Mesendoderm (in vitro differentiated cells): ENCODE data around the gene ENKD1.

ENCODE experiments used
- DNase-seq: peaks from one replicate; pipeline ENCODE4 v3.0.0; 2013
- H2AK5ac ChIP-seq: 2 replicates; pipeline ENCODE4 v1.6.1; 2013; ENCODE audit warnings: low read length, inconsistent platforms
- H2BK120ac ChIP-seq: 2 replicates; pipeline ENCODE4 v1.6.1; 2013; ENCODE audit warnings: low read depth, mild to moderate bottlenecking, low read length, moderate library complexity, mixed read lengths
- H2BK15ac ChIP-seq: replicated peaks from 2 replicates; pipeline ENCODE4 v1.6.1; 2013; ENCODE audit warnings: low read depth, mild to moderate bottlenecking, moderate library complexity
- H2BK5ac ChIP-seq: 2 replicates; pipeline ENCODE4 v1.6.1; 2013; ENCODE audit warnings: low read length, inconsistent platforms
- H3K18ac ChIP-seq: 2 replicates; pipeline ENCODE4 v1.6.1; 2013; ENCODE audit warnings: mild to moderate bottlenecking, low read length, mixed read lengths
- H3K23ac ChIP-seq: one replicate; pipeline ENCODE4 v1.6.1; 2013; ENCODE audit warnings: low read length
- H3K27ac ChIP-seq: 2 replicates; pipeline ENCODE4 v1.5.1; 2013; ENCODE audit warnings: low read depth, mild to moderate bottlenecking, inconsistent platforms, low read length, moderate library complexity
- H3K27me3 ChIP-seq: 2 replicates; pipeline ENCODE4 v1.6.1; 2013; ENCODE audit warnings: low read length, control low read depth, mild to moderate bottlenecking, inconsistent platforms; ENCODE audit not compliant: insufficient read depth, poor library complexity
- H3K36me3 ChIP-seq: 2 replicates; pipeline ENCODE4 v1.6.1; 2013; ENCODE audit warnings: low read length, inconsistent platforms; ENCODE audit not compliant: control insufficient read depth, insufficient read depth
- H3K4ac ChIP-seq: one replicate; pipeline ENCODE4 v1.6.1; 2013; ENCODE audit warnings: low read depth, mild to moderate bottlenecking, low read length, moderate library complexity
- H3K4me1 ChIP-seq: 2 replicates; pipeline ENCODE4 v1.6.1; 2013; ENCODE audit warnings: low read depth, low read length, inconsistent platforms; ENCODE audit not compliant: control insufficient read depth
- H3K4me2 ChIP-seq: 2 replicates; pipeline ENCODE4 v1.6.1; 2013; ENCODE audit warnings: low read length
- H3K4me3 ChIP-seq: 2 replicates; pipeline ENCODE4 v1.5.1; 2013; ENCODE audit warnings: mild to moderate bottlenecking, low read length
- H3K56ac ChIP-seq: one replicate; pipeline ENCODE4 v1.6.1; 2013; ENCODE audit warnings: low read length
- H3K79me1 ChIP-seq: 2 replicates; pipeline ENCODE4 v1.6.1; 2013; ENCODE audit warnings: low read length, inconsistent platforms
- H3K79me2 ChIP-seq: 2 replicates; pipeline ENCODE4 v1.6.1; 2013; ENCODE audit warnings: mild to moderate bottlenecking, low read length; ENCODE audit not compliant: control insufficient read depth, insufficient read depth
- H3K9ac ChIP-seq: 2 replicates; pipeline ENCODE4 v1.6.1; 2013; ENCODE audit warnings: low read length, inconsistent platforms
- H4K5ac ChIP-seq: one replicate; pipeline ENCODE4 v1.6.1; 2013; ENCODE audit warnings: low read length
- H4K8ac ChIP-seq: one replicate; pipeline ENCODE4 v1.6.1; 2013; ENCODE audit warnings: low read depth, mild to moderate bottlenecking, control low read depth, low read length, moderate library complexity
- whole genome bisulfite sequencing: extraction: QIAGEN DNeasy Blood & Tissue Kit; methylation state at CpG from one replicate; pipeline ENCODE4 v1.1.7; 2013; ENCODE audit warnings: low lambda C conversion rate, missing lambda C conversion rate; ENCODE audit not compliant: insufficient coverage; ENCODE audit errors: extremely low coverage; 5-methylcytosine and 5-hydroxymethylcytosine counted together

ENKD1 gene

DNA sequence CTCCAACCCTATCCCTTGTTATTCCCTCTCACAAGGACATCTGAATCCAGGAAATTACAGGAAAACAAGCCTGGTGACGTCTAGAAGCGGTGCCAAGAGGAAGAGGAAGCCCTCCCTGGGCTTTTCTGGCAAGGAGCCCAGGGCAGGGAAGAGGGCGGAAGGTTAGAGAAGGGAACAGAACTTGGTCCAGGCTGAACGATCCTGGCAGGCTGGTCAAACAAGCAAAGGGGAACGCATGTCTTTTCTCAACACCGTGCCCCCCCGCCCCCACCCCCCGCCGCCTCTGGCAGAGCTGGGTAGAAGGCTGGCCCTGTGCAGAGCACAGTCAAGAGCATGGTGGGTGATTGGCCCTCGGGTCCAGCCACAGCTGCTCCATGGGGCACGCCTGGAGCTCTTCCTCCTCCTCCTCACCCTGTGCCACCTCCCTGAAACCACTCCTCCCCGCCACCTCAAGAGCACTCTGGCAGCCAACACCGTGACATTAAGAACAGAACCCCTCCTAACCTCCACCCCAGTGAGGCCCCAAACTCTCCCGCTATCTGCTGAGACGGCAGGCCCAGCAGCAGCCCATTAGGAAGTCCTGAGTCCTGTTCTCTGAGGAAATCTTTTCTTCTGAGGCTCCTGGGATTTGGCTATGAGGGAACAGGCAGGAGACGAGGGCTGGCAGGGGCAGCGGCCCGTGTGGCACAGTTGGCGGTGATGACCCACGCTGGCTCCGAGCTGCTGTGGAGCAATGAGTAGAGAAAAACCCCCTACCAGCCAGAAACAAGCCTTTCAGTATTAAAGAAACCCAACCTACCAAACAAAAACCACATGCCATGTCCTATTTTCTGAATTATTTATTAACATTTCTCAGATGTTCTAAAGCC, 7.4 kb upstream of the ENKD1 start:
- Histone ChIP-seq H3K4me1 (no peaks in the 10 kb centered on the region), H3K27ac (no peak overlapping the region), H3K23ac (no peak overlapping the region), H3K18ac (no peak overlapping the region), H3K4ac (no peak overlapping the region), H3K27me3 (no peaks in the 10 kb centered on the region), H4K5ac (no peak overlapping the region), H3K4me3 (no peak overlapping the region), H3K9ac (no peak overlapping the region), H3K56ac (no peak overlapping the region), H2AK5ac (no peak overlapping the region), H4K8ac (no peak overlapping the region), H2BK5ac (no peak overlapping the region), H3K4me2 (no peak overlapping the region), H3K36me3 (no peaks in the 10 kb centered on the region), H2BK120ac (no peak overlapping the region), H3K79me1 (no peaks in the 10 kb centered on the region), H3K79me2 (no peaks in the 10 kb centered on the region), H2BK15ac (no peak overlapping the region)
- WGBS = no CpG with 5 or more reads among the region's 21 CpGs
- no peak for DNase-seq

DNA sequence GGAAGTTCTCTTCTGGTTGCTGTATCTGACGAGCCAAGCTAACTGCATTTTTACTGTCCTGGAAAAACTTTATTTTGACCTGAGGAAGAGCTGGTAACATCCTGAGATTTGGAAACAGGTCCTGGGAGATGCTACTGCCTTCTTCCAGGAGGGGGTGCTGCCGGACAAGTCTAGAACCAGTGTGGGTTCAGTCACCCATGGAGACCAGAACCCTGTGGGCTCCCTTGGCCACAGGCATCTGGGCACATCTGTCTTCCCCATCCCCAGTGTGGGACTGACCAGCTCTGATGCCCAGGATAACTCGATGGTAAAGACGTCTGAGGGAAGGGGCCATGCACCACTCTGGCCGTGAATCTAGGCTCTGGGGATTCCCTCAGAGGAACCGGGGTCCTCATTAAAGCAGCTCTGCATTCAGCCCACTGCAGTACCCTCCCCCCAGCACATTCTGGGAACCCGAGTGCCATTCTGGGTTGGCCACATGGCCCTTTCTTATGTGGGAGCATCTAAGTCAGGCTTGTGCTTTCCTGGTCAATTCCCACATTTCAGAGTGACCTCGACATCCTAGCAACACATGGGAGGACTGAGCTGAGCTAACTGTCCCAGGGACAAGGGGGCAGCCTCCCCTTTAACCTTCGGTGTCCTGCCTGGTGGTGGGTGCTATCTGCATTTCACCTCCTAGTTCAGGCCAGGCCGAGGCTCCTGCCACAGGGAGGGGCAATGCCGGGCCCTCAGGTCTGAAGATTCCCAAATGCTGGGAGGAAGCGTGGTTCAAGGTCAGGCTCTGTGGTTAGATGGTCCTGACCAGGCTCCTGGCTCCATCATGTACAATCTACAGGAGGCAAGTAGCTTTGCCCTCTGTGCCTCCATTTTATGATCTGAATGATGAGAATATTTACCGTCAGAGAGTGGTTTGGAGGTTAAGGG, 6.5 kb upstream of the ENKD1 start:
- Histone ChIP-seq H3K4me1 (no peaks in the 10 kb centered on the region), H3K18ac (no peak overlapping the region), H3K56ac (no peak overlapping the region), H2BK5ac (no peak overlapping the region), H4K5ac (no peak overlapping the region), H3K23ac (no peak overlapping the region), H3K79me2 (no peaks in the 10 kb centered on the region), H3K9ac (no peak overlapping the region), H3K27ac (no peak overlapping the region), H3K4ac (no peak overlapping the region), H3K4me2 (no peak overlapping the region), H3K27me3 (no peaks in the 10 kb centered on the region), H3K36me3 (no peaks in the 10 kb centered on the region), H3K79me1 (no peaks in the 10 kb centered on the region), H2BK120ac (no peak overlapping the region), H4K8ac (no peak overlapping the region), H2BK15ac (no peak overlapping the region), H2AK5ac (no peak overlapping the region), H3K4me3 (no peak overlapping the region)
- WGBS = no CpG with 5 or more reads among the region's 13 CpGs
- peak; percentile 76 for DNase-seq

DNA sequence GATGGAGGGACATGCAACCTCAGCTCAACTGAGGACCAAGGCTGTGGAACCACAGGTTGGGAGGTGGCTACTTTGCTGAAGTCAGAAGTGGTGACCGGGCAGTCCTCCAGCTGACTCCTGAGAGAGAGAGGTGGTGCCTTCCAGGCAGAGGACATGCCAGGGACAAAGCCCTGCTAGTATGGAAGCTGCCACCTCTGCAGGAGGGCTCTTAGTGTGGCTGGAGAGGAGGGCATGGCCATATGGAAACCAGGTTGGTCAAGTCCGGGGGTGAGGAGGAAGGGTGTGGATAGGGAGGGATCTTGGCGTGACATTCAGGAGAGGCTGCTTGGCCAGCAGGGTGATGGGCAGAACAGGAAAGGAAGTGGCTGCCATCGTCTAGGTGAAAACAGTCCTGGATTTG, 5.8 kb upstream of the ENKD1 start:
- no peak overlapping the region for H2BK120ac ChIP-seq
- H3K4me2 ChIP-seq = no peak overlapping the region
- H3K4me1 ChIP-seq = no peaks in the 10 kb centered on the region
- no peak for DNase-seq
- no peak overlapping the region for H3K18ac ChIP-seq
- H3K36me3 ChIP-seq = no peaks in the 10 kb centered on the region
- H3K23ac ChIP-seq = no peak overlapping the region
- no peak overlapping the region for H3K4me3 ChIP-seq
- H2BK15ac ChIP-seq = no peak overlapping the region
- no peak overlapping the region for H2AK5ac ChIP-seq
- H3K4ac ChIP-seq = no peak overlapping the region
- H4K5ac ChIP-seq = no peak overlapping the region
- no peak overlapping the region for H2BK5ac ChIP-seq
- no peak overlapping the region for H4K8ac ChIP-seq
- no peaks in the 10 kb centered on the region for H3K27me3 ChIP-seq
- no peaks in the 10 kb centered on the region for H3K79me2 ChIP-seq
- H3K56ac ChIP-seq = no peak overlapping the region
- WGBS = no CpG with 5 or more reads among the region's 4 CpGs
- no peak overlapping the region for H3K27ac ChIP-seq
- H3K79me1 ChIP-seq = no peaks in the 10 kb centered on the region
- H3K9ac ChIP-seq = no peak overlapping the region

DNA sequence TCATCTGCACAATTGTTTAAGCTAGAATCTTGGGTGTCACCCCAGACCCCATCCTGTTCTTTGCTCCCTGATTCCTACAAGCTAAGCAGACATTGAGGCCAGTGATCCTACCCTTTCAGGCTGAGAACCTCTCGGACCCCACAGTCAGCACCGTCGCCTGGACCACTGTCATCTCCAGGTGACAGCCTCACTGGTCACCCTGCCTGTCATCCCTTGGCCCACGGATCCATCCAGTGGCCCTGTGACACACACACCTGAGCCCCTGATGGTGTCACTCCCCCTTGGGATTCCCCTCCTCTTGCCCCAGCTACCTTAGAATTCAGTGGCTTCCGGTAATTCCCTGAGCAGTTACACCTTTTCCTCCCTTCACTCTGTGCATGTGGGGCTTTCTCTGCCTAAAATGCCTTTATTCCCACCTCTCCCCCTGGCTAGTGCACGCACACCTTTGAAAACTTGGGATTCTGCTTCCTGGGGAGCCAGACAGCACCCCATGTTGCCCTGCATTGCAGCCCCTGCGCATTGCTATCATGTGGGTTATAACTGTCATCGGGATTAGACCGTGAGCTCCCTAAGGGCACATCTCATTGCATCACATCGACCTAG, 3.0 kb upstream of the ENKD1 start:
- no peaks in the 10 kb centered on the region for H3K27me3 ChIP-seq
- H3K56ac ChIP-seq = no peak overlapping the region
- H3K4ac ChIP-seq = no peak overlapping the region
- no peak overlapping the region for H3K4me3 ChIP-seq
- H2BK15ac ChIP-seq = no peak overlapping the region
- no CpG with 5 or more reads among the region's 10 CpGs for WGBS
- H3K4me2 ChIP-seq = no peak overlapping the region
- H3K79me2 ChIP-seq = no peaks in the 10 kb centered on the region
- no peak overlapping the region for H2AK5ac ChIP-seq
- peaks cover 2% of the 10 kb centered on the region for H3K4me1 ChIP-seq
- H3K23ac ChIP-seq = no peak overlapping the region
- H4K5ac ChIP-seq = no peak overlapping the region
- H3K36me3 ChIP-seq = no peaks in the 10 kb centered on the region
- no peak for DNase-seq
- no peak overlapping the region for H3K9ac ChIP-seq
- H2BK120ac ChIP-seq = no peak overlapping the region
- no peak overlapping the region for H3K27ac ChIP-seq
- H2BK5ac ChIP-seq = no peak overlapping the region
- H3K79me1 ChIP-seq = no peaks in the 10 kb centered on the region
- no peak overlapping the region for H3K18ac ChIP-seq
- H4K8ac ChIP-seq = no peak overlapping the region

DNA sequence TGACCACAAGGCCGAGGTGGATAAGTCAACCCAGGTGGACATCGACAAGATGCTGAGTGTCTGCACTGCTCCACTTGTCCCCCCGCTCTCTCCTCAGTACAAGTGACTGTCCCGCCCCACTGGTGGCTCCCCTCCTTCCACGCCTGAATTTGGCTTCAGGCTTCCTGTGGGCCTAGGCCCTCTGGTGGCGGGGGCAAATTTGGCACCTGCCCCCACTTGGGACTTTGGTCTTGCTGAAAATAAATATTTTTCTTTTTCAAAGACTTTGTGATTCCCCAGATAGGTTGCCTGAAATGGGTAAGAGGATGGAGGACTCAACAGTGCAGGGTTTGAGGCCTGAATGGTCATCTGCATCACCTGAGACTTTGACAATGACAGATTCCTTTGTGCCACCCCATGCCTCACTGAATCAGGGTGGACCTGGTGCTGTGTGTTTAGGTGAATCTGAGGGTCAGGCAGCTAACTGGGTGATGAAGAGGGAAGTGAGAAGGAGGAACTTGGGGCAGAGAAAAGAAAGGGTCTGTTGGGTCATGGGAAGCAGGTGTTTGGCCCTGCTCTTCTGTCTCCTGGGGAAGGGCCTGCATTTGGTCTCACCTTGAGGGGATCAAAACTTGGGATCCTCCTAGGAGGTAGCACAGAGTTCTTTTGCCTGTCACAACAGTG, 2.1 kb upstream of the ENKD1 start:
- Histone ChIP-seq H2BK5ac (no peak overlapping the region), H2BK120ac (no peak overlapping the region), H4K8ac (no peak overlapping the region), H3K27me3 (no peaks in the 10 kb centered on the region), H3K36me3 (no peaks in the 10 kb centered on the region), H3K79me2 (no peaks in the 10 kb centered on the region), H2BK15ac (no peak overlapping the region), H3K56ac (no peak overlapping the region), H3K79me1 (no peaks in the 10 kb centered on the region), H3K18ac (no peak overlapping the region), H3K4ac (no peak overlapping the region), H3K4me1 (peaks cover 2% of the 10 kb centered on the region), H3K23ac (no peak overlapping the region), H3K9ac (no peak overlapping the region), H4K5ac (no peak overlapping the region), H3K4me3 (no peak overlapping the region), H2AK5ac (no peak overlapping the region), H3K27ac (no peak overlapping the region), H3K4me2 (no peak overlapping the region)
- WGBS = no CpG with 5 or more reads among the region's 6 CpGs
- DNase-seq = no peak
